MM.1S (cell line): ENCODE data around the gene SLC38A7.

Experiments
- DNase-seq: peaks from one replicate; pipeline ENCODE4 v3.0.0-alpha.2; 2015
- H2AFZ ChIP-seq: fragments of 300-600 bp; sonication (generic); 2 replicates; pipeline ENCODE4 v1.6.0; 2016; ENCODE audit warnings: antibody characterized with exemption, low read length
- H3F3A ChIP-seq: fragments of 300-600 bp; sonication (generic); 2 replicates; pipeline ENCODE4 v1.6.1; 2016; ENCODE audit warnings: mild to moderate bottlenecking, antibody characterized with exemption, low read length, moderate library complexity, mixed read lengths; ENCODE audit not compliant: insufficient read depth
- H3K27ac ChIP-seq: fragments of 300-600 bp; sonication (generic); 2 replicates; pipeline ENCODE4 v1.5.1; 2016; ENCODE audit warnings: mild to moderate bottlenecking, low read length
- H3K27me3 ChIP-seq: fragments of 300-600 bp; sonication (generic); replicated peaks from 2 replicates; pipeline ENCODE4 v1.6.0; 2016; ENCODE audit warnings: low read length; ENCODE audit not compliant: insufficient read depth
- H3K36me3 ChIP-seq: fragments of 300-600 bp; sonication (generic); replicated peaks from 2 replicates; pipeline ENCODE4 v1.6.1; 2016; ENCODE audit warnings: mild to moderate bottlenecking, low read length, mixed read lengths; ENCODE audit not compliant: insufficient read depth
- H3K4me1 ChIP-seq: fragments of 300-600 bp; sonication (generic); 2 replicates; pipeline ENCODE4 v1.6.1; 2016; ENCODE audit warnings: low read length, mixed read lengths
- H3K4me2 ChIP-seq: fragments of 300-600 bp; sonication (generic); 2 replicates; pipeline ENCODE4 v1.6.0; 2016; ENCODE audit warnings: low read depth, low read length
- H3K4me3 ChIP-seq: fragments of 300-600 bp; sonication (generic); 2 replicates; pipeline ENCODE4 v1.5.1; 2016; ENCODE audit warnings: low read length, mixed read lengths
- H3K79me2 ChIP-seq: fragments of 300-600 bp; sonication (generic); 2 replicates; pipeline ENCODE4 v1.6.1; 2016; ENCODE audit warnings: mixed run types, low read length, mixed read lengths
- H3K9ac ChIP-seq: fragments of 300-600 bp; sonication (generic); 2 replicates; pipeline ENCODE4 v1.6.1; 2016; ENCODE audit warnings: low read length, mixed read lengths
- H3K9me2 ChIP-seq: fragments of 300-600 bp; sonication (generic); replicated peaks from 2 replicates; pipeline ENCODE4 v1.6.1; 2016; ENCODE audit warnings: mild to moderate bottlenecking, low read length, mixed read lengths; ENCODE audit not compliant: insufficient read depth
- H3K9me3 ChIP-seq: fragments of 300-600 bp; sonication (generic); replicated peaks from 2 replicates; pipeline ENCODE4 v1.6.1; 2016; ENCODE audit warnings: mild to moderate bottlenecking, low read length, mixed read lengths; ENCODE audit not compliant: insufficient read depth
- H4K20me1 ChIP-seq: fragments of 300-600 bp; sonication (generic); 2 replicates; pipeline ENCODE4 v1.6.1; 2016; ENCODE audit warnings: mild to moderate bottlenecking, low read length, moderate library complexity, mixed read lengths; ENCODE audit not compliant: insufficient read depth
- CTCF ChIP-seq: fragments of 300-600 bp; sonication (generic); IDR thresholded peaks from 2 replicates; pipeline ENCODE4 v1.5.1; 2016; ENCODE audit warnings: antibody characterized with exemption, low read length, mixed read lengths
- EZH2 ChIP-seq: fragments of 300-600 bp; sonication (generic); optimal IDR thresholded peaks from 2 replicates; pipeline ENCODE3; 2017; ENCODE audit warnings: low read depth, mild to moderate bottlenecking, antibody characterized with exemption, low read length, mixed read lengths
- EZH2phosphoT487 ChIP-seq: fragments of 300-600 bp; sonication (generic); IDR thresholded peaks from 2 replicates; pipeline ENCODE4 v1.6.1; 2018; ENCODE audit warnings: antibody characterized with exemption, low read length

SLC38A7 gene

DNA sequence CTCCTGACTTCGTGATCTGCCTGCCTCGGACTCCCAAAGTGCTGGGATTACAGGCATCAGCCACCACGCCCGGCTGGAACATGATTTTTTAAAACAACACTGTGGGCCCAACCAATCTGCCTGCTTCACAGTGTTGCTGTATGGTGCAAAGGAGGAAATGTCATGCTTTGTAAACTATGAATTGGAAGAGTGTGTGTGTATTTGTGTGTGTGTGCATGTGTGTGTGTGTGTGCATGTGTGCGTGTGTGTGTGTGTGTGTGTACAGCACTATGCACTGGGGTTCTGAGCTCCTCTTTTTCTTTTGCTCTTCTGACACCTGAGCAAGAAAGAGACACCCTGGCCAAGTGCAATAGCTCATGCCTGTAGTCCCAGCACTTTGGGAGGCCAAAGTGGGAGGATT lies 40.5 kb downstream of the SLC38A7 start:
- Histone ChIP-seq H3K4me1 (no peaks in the 10 kb centered on the region), H3K4me3 (no peak overlapping the region), H3K9ac (no peak overlapping the region), H3K27me3 (no peaks in the 10 kb centered on the region), H3K27ac (no peak overlapping the region), H3K9me3 (no peaks in the 10 kb centered on the region), H2AFZ (no peak overlapping the region), H3K79me2 (no peaks in the 10 kb centered on the region), H4K20me1 (no peaks in the 10 kb centered on the region), H3K9me2 (no peaks in the 10 kb centered on the region), H3K4me2 (no peak overlapping the region), H3K36me3 (no peaks in the 10 kb centered on the region), H3F3A (no peaks in the 10 kb centered on the region)
- no peak for TF ChIP-seq EZH2
- no peak for TF ChIP-seq EZH2phosphoT487
- TF ChIP-seq CTCF: no peak
- DNase-seq: no peak

- Histone ChIP-seq H3K27ac (no peak overlapping the region), H3K4me1 (no peaks in the 10 kb centered on the region), H3K4me2 (no peak overlapping the region), H3K9me3 (no peaks in the 10 kb centered on the region), H3F3A (no peaks in the 10 kb centered on the region), H3K79me2 (no peaks in the 10 kb centered on the region), H2AFZ (no peak overlapping the region), H3K27me3 (no peaks in the 10 kb centered on the region), H4K20me1 (no peaks in the 10 kb centered on the region), H3K4me3 (no peak overlapping the region), H3K9ac (no peak overlapping the region), H3K9me2 (no peaks in the 10 kb centered on the region), H3K36me3 (no peaks in the 10 kb centered on the region)
- TF ChIP-seq EZH2 (no peak), EZH2phosphoT487 (no peak), CTCF (no peak)
- no peak for DNase-seq
These were observed 43.6 kb downstream of the SLC38A7 start for GRCh38 chr16:58640949-58641348.

DNA sequence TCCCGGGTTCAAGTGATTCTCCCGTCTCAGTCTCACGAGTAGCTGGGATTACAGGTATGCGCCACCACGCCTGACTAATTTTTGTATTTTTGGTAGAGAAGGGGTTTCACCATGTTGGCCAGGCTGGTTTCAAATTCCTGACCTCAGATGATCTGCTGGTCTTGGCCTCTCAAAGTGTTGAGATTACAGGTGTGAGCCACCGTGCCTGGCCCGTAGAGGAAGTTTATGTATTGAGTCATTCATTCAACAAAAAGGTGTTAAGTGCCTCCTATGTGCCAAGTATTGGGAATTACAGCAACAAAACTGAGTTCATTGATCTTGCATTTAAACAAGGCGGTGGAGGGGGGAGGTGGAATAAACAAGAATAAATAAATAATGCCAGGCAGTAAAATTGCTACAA lies 44.7 kb downstream of the SLC38A7 start:
- Histone ChIP-seq H3F3A (no peaks in the 10 kb centered on the region), H2AFZ (no peak overlapping the region), H3K79me2 (no peaks in the 10 kb centered on the region), H3K4me3 (no peak overlapping the region), H3K27ac (no peak overlapping the region), H3K27me3 (no peaks in the 10 kb centered on the region), H4K20me1 (no peaks in the 10 kb centered on the region), H3K4me1 (no peaks in the 10 kb centered on the region), H3K9ac (no peak overlapping the region), H3K36me3 (no peaks in the 10 kb centered on the region), H3K9me3 (no peaks in the 10 kb centered on the region), H3K9me2 (no peaks in the 10 kb centered on the region), H3K4me2 (no peak overlapping the region)
- no peak for DNase-seq
- TF ChIP-seq EZH2phosphoT487 (no peak), EZH2 (no peak)

DNA sequence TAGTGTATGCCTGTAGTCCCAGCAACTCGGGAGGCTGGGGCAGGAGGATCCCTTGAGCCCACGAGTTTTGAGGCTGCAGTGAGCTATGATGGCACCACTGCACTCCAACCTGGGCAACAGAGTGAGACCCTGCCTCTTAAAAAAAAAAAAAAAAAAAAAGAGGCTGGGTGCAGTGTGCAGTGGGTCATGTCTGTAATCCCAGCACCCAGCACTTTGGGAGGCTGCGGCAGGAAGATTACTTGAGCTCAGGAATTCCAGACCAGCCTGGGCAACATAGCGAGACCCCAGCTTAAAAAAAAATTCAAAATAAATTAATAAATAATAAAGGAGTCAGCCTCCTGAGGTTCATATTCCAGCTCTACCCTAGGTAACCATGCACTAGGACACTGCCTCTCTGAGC lies 45.3 kb downstream of the SLC38A7 start:
- Histone ChIP-seq H3K4me2 (no peak overlapping the region), H3K79me2 (no peaks in the 10 kb centered on the region), H3F3A (no peaks in the 10 kb centered on the region), H3K4me1 (no peaks in the 10 kb centered on the region), H3K36me3 (no peaks in the 10 kb centered on the region), H4K20me1 (no peaks in the 10 kb centered on the region), H3K27ac (no peak overlapping the region), H3K4me3 (no peak overlapping the region), H3K27me3 (no peaks in the 10 kb centered on the region), H2AFZ (no peak overlapping the region), H3K9me3 (no peaks in the 10 kb centered on the region), H3K9ac (no peak overlapping the region), H3K9me2 (no peaks in the 10 kb centered on the region)
- no peak for DNase-seq
- TF ChIP-seq EZH2phosphoT487 (no peak), EZH2 (no peak), CTCF (no peak)
